Measurements from ENCODE around the gene GPR18.

GPR18 gene

DNA sequence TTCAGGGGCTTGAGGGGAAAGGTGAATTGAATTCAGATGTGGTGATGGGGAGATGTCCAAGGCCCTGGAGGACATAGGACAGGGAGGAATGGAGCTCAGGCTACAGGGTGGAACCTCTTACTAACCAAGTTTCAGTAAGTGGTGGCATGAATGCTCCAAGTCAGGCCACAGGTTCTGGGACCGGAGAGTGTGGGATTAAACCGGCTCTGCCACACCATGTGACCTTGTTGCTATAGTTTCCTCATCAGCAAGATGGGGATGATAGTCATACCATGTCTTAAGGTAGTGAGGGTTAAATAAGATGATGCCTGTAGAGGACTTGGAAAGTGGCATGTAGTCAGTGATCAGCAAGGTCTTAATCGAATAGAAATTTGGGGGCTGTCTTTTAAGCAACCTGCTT is 32.7 kb upstream of the GPR18 start:
- TF ChIP-seq ZFX (IDR thresholded peaks at IDR 0.05; ENCODE audit: borderline replicate concordance) (no peak), CTCF (IDR thresholded peaks at IDR 0.05) (no peak)
- H3K27ac ChIP-seq = no peak overlapping the region

- H3K27ac ChIP-seq = no peak overlapping the region
- TF ChIP-seq CTCF (IDR thresholded peaks at IDR 0.05) (no peak), ZFX (IDR thresholded peaks at IDR 0.05; ENCODE audit: borderline replicate concordance) (no peak)
Observed at GRCh38 chr13:99289674-99290337, 31.6 kb upstream of the GPR18 start.

DNA sequence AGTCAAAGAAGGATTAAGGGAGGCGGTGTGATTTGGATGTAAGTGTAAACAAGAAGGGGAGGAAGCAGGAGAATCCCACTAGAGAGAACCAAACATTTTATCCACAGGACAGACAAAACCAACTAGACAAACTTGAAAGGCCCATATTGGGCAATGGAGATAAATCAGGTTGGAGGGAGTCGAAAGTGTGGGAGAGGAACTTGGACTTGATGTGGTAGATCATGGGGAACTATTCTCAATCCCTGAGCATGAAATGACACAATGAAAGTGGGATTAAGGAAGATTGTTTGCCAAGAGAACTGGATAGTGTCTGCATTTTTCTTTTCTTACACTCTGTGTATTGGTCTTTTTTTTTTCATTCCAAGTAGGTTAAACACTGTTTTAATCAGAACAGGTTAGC is 31.1 kb upstream of the GPR18 start:
- TF ChIP-seq CTCF (IDR thresholded peaks at IDR 0.05) = no peak
- no peak for TF ChIP-seq ZFX (IDR thresholded peaks at IDR 0.05; ENCODE audit: borderline replicate concordance)
- H3K27ac ChIP-seq = no peak overlapping the region

DNA sequence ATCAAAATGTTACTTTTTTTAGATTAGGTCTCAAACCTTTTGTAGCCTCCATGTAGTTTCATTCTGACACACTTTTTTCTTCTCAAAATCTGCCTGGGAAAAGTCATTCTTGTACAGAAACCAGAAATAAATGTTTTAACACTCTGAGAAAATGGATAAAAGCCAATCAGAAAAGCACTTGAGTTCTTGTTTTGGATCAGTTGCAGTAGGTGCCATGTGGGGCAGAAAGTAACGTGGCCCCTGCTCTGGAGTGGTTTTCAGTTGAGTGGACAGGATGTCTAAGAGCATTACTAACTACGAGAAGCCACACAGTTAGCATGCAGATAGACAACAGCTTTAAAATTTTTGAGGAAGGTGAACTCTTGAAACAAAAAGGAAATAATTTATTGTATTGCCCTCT is 29.9 kb upstream of the GPR18 start:
- no peak overlapping the region for H3K27ac ChIP-seq
- TF ChIP-seq CTCF (IDR thresholded peaks at IDR 0.05) (no peak), ZFX (IDR thresholded peaks at IDR 0.05; ENCODE audit: borderline replicate concordance) (no peak)

DNA sequence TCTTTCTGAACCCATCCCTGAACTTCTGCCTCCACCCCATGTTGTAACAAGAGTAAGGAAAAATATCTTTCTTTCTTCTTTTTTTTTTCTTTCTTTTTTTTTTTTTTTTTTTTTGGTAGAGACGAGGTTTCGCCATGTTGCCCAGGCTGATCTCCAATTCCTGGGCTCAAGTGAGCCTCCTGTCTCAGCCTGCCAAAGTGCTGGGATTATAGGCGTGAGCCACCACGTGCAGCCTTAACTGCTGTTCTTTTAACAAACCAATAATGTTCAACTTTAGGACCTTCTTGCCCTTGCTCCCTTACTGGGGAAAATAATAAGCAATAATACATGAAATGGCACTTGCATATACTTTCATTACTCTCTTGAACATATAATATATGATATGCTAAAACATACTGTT is 29.4 kb upstream of the GPR18 start:
- TF ChIP-seq CTCF (IDR thresholded peaks at IDR 0.05) (no peak), ZFX (IDR thresholded peaks at IDR 0.05; ENCODE audit: borderline replicate concordance) (no peak)
- no peak overlapping the region for H3K27ac ChIP-seq

- no peak overlapping the region for H3K27ac ChIP-seq
- TF ChIP-seq CTCF (IDR thresholded peaks at IDR 0.05) (no peak), ZFX (IDR thresholded peaks at IDR 0.05; ENCODE audit: borderline replicate concordance) (no peak)
Observed at GRCh38 chr13:99285432-99286182, 27.4 kb upstream of the GPR18 start.
